ENCODE measurements around the gene RAPGEF1. TPM values are rescaled to one million over a fixed set of nuclear protein-coding genes. Genes with fewer than 3 reads are reported as not detected.

Gene RAPGEF1
- polyA plus RNA-seq, 1 donor from 2014 or later = 23.6 TPM

- Histone ChIP-seq H3K4me2 (ENCODE audit: low read length) (no peak overlapping the region), H3K27me3 (ENCODE audit: insufficient read depth, low read depth, low read length) (no peaks in the 10 kb centered on the region), H3K9me3 (ENCODE audit: low read length) (no peaks in the 10 kb centered on the region), H3K9ac (ENCODE audit: low read length) (no peak overlapping the region), H3K36me3 (ENCODE audit: insufficient read depth, low read length) (no peaks in the 10 kb centered on the region), H3K9me2 (ENCODE audit: insufficient read depth, low read length) (no peaks in the 10 kb centered on the region), H3K27ac (ENCODE audit: low read length) (no peak overlapping the region), H4K20me1 (ENCODE audit: insufficient read depth) (no peaks in the 10 kb centered on the region), H3K79me2 (replicated peaks; ENCODE audit: insufficient read depth, low read length) (no peaks in the 10 kb centered on the region), H2AFZ (ENCODE audit: low read depth, low read length) (no peak overlapping the region), H3F3A (ENCODE audit: insufficient read depth, low read length, poor library complexity, severe bottlenecking) (no peaks in the 10 kb centered on the region), H3K4me3 (ENCODE audit: low read length) (no peak overlapping the region)
- no peak for TF ChIP-seq MXI1 (conservative IDR thresholded peaks at IDR 0.05; ENCODE audit: poor library complexity, severe bottlenecking)
- no peak for TF ChIP-seq EP300 (conservative IDR thresholded peaks at IDR 0.05; ENCODE audit: poor library complexity, severe bottlenecking)
- TF ChIP-seq SMC3 (conservative IDR thresholded peaks at IDR 0.05; ENCODE audit: poor library complexity) = no peak
- TF ChIP-seq CTCF (IDR thresholded peaks at IDR 0.05; ENCODE audit: poor library complexity, severe bottlenecking) = no peak
- TF ChIP-seq POLR2AphosphoS5 (IDR thresholded peaks at IDR 0.05) = no peak
- TF ChIP-seq RAD21 (conservative IDR thresholded peaks at IDR 0.05) = no peak
- TF ChIP-seq EZH2 (IDR thresholded peaks at IDR 0.05; ENCODE audit: borderline replicate concordance, insufficient read depth, low read length, poor library complexity, severe bottlenecking) = no peak
- no peak for TF ChIP-seq TAF1 (IDR thresholded peaks at IDR 0.05; ENCODE audit: low read depth)
- no peak for TF ChIP-seq REST (IDR thresholded peaks at IDR 0.05; ENCODE audit: borderline replicate concordance)
Measured at GRCh38 chr9:131609099-131609830, 130.6 kb downstream of the RAPGEF1 start.

GRCh38 chr9:131608493-131609037 is 131.3 kb downstream of the RAPGEF1 start:
- Histone ChIP-seq H3K9ac (ENCODE audit: low read length) (no peak overlapping the region), H3K36me3 (ENCODE audit: insufficient read depth, low read length) (no peaks in the 10 kb centered on the region), H3K9me2 (ENCODE audit: insufficient read depth, low read length) (no peaks in the 10 kb centered on the region), H3K79me2 (replicated peaks; ENCODE audit: insufficient read depth, low read length) (no peaks in the 10 kb centered on the region), H3K27me3 (ENCODE audit: insufficient read depth, low read depth, low read length) (no peaks in the 10 kb centered on the region), H3K27ac (ENCODE audit: low read length) (no peak overlapping the region), H2AFZ (ENCODE audit: low read depth, low read length) (no peak overlapping the region), H3F3A (ENCODE audit: insufficient read depth, low read length, poor library complexity, severe bottlenecking) (no peaks in the 10 kb centered on the region), H3K4me3 (ENCODE audit: low read length) (no peak overlapping the region), H3K9me3 (ENCODE audit: low read length) (no peaks in the 10 kb centered on the region), H3K4me2 (ENCODE audit: low read length) (no peak overlapping the region), H4K20me1 (ENCODE audit: insufficient read depth) (no peaks in the 10 kb centered on the region)
- TF ChIP-seq REST (IDR thresholded peaks at IDR 0.05; ENCODE audit: borderline replicate concordance) (no peak), EZH2 (IDR thresholded peaks at IDR 0.05; ENCODE audit: borderline replicate concordance, insufficient read depth, low read length, poor library complexity, severe bottlenecking) (no peak), SMC3 (conservative IDR thresholded peaks at IDR 0.05; ENCODE audit: poor library complexity) (no peak), MXI1 (conservative IDR thresholded peaks at IDR 0.05; ENCODE audit: poor library complexity, severe bottlenecking) (no peak), CTCF (IDR thresholded peaks at IDR 0.05; ENCODE audit: poor library complexity, severe bottlenecking) (no peak), TAF1 (IDR thresholded peaks at IDR 0.05; ENCODE audit: low read depth) (no peak), RAD21 (conservative IDR thresholded peaks at IDR 0.05) (no peak), POLR2AphosphoS5 (IDR thresholded peaks at IDR 0.05) (no peak), EP300 (conservative IDR thresholded peaks at IDR 0.05; ENCODE audit: poor library complexity, severe bottlenecking) (no peak)
